HG03439 (cell line): Measurements from ENCODE around the gene TSEN54.

Source experiments
- ATAC-seq: cut with Tn5 transposase; IDR thresholded peaks from one replicate; pipeline ENCODE4 v1.9.1; 2021; ENCODE audit warnings: mild to moderate bottlenecking, moderate library complexity; ENCODE audit not compliant: unreplicated experiment

Gene TSEN54

GRCh38 chr17:75488693-75489510 lies 27.4 kb upstream of the TSEN54 start:
- no peak for ATAC-seq

- no peak for ATAC-seq
Measured at GRCh38 chr17:75489511-75489955, 26.8 kb upstream of the TSEN54 start.

DNA sequence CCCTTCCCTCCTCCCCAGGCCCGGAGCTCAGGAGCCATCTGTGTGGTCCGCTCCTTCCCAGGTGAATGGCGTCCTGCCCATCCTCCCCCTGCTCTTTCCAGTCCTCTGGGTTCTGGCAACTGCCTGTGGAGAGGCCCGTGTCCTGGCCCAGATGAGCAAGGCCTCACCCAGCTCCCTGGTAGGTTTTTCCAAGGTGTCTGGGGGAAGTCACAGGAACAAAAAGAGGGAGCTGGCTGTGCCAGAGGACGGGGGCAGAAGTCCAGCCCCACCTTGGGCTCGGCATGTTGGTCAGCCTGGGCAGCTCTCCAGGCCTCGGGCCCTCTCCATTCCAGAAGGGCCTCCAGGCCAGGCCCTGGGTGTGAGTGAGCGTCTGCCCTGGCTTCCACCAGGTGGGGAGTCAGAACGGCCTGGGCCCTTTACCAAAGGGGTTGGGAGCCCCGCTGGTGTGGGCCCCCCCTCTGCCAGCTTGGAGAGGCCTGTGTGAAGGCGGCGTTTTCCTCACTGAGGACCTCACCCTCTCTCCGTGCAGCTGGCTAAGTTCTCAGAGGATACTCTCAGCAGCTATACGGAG lies 26.1 kb upstream of the TSEN54 start:
- ATAC-seq = no peak

GRCh38 chr17:75490953-75491649 lies 25.2 kb upstream of the TSEN54 start:
- no peak for ATAC-seq

GRCh38 chr17:75491680-75492079 lies 24.6 kb upstream of the TSEN54 start:
- ATAC-seq = no peak

DNA sequence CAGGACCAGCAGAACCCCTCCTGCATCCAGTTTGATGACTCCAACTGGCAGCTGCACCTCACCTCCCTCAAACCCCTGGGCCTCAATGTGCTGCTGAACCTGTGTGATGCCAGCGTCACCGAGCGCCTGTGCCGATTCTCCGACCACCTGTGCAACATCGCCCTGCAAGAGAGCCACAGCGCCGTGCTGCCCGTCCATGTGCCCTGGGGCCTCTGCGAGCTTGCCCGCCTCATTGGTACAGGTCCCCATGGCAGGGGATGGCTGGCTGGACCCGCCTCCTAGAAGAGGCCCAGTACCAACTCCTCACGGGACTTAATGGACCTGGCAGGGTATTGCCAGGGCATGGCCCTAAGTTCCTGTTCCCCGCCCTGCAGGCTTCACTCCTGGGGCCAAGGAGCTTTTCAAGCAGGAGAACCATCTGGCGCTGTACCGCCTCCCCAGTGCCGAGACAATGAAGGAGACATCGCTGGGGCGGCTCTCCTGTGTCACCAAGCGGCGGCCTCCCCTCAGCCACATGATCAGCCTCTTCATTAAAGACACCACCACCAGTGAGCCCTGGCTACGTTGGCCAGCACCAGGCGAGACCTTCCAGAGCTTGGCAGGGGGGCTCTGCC lies 23.7 kb upstream of the TSEN54 start:
- no peak for ATAC-seq

DNA sequence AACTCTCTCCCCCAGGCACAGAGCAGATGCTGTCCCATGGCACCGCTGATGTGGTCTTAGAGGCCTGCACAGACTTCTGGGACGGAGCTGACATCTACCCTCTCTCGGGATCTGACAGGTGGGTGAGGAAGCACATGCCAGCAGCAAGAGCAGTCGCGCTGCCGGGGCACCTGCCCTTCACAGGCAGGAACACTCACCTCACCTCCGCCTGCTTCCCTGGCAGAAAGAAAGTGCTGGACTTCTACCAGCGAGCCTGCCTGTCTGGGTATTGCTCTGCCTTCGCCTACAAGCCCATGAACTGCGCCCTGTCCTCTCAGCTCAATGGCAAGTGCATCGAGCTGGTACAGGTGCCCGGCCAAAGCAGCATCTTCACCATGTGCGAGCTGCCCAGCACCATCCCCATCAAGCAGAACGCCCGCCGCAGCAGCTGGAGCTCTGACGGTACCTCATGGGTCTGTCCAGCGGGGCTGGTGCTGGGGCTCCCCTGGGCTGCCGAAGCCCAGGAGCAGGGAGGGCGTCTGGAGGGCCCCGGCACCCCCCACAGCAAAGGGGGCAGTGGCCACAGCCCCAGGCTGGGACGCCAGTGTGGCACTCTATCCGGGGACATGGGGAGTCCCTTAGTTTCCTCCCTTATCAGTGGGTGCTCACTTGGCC lies 22.7 kb upstream of the TSEN54 start:
- ATAC-seq = no peak

GRCh38 chr17:75494326-75494877 lies 21.9 kb upstream of the TSEN54 start:
- no peak for ATAC-seq

GRCh38 chr17:75496005-75496404 lies 20.3 kb upstream of the TSEN54 start:
- ATAC-seq = no peak

DNA sequence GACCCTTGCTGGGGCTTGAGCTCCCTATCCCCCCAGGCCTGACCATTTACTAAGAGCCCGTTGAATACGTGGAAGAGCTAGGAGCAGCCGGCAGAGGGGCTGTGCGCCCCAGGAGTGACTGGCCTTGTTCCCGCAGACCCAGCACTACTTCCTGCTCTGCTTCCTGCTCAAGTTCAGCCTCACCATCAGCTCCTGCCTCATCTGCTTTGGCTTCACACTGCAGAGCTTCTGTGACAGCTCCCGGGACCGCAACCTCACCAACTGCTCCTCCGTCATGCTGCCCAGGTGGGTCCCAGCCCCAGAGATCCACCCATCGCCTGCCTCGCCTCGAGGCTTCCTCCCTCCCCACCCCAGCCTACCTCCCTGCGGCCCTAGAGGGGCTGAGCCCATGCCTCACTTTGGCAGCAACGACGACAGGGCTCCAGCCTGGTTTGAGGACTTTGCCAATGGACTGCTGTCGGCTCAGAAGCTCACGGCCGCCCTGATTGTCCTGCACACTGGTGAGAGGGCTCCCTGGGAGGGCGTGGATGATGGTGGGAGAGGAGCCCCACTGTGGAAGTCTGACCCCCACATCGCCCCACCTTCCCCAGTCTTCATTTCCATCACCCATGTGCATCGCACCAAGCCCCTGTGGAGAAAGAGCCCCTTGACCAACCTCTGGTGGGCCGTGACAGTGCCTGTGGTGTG lies 18.1 kb upstream of the TSEN54 start:
- ATAC-seq = no peak

- no peak for ATAC-seq
Measured at GRCh38 chr17:75498726-75499213, 17.6 kb upstream of the TSEN54 start.

GRCh38 chr17:75499313-75500022 lies 16.9 kb upstream of the TSEN54 start:
- no peak for ATAC-seq

GRCh38 chr17:75500419-75501216 lies 15.7 kb upstream of the TSEN54 start:
- ATAC-seq = no peak

DNA sequence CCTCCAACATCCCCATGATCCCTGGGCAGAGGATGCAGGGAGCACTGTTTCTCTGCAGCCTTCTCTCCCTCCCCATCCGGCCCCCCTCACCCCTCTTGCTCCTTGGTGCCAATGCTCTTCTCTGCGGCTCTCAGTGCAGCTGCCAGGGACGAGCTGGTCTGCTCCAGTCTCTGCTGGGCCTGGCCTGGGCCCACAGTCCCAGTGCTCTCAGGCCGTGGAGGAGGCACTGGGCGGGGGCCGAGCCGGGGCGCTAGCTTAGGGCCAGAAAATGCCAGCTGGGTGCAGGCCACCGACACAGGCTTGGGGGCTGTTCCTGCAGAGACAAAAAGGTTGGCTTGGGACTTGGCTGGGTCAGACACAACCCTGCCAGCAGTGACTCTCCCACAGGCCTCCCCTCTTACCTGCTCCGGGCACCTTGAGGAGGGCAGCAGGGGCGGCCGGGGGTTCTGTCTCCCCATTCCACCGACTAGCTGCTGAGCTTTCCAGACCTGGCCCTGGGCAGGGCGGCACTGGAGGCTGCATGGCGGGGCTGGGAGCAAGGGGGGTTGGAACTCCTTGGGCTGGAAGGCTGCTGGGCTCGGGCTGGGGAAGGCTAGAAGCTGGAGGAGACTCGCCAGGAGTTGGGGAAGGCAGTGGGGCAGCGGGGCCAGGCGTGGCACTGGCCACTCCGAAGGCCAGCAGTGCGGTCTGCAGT lies 14.8 kb upstream of the TSEN54 start:
- ATAC-seq = no peak

GRCh38 chr17:75502072-75502720 lies 14.1 kb upstream of the TSEN54 start:
- no peak for ATAC-seq

GRCh38 chr17:75502721-75503329 lies 13.5 kb upstream of the TSEN54 start:
- no peak for ATAC-seq

DNA sequence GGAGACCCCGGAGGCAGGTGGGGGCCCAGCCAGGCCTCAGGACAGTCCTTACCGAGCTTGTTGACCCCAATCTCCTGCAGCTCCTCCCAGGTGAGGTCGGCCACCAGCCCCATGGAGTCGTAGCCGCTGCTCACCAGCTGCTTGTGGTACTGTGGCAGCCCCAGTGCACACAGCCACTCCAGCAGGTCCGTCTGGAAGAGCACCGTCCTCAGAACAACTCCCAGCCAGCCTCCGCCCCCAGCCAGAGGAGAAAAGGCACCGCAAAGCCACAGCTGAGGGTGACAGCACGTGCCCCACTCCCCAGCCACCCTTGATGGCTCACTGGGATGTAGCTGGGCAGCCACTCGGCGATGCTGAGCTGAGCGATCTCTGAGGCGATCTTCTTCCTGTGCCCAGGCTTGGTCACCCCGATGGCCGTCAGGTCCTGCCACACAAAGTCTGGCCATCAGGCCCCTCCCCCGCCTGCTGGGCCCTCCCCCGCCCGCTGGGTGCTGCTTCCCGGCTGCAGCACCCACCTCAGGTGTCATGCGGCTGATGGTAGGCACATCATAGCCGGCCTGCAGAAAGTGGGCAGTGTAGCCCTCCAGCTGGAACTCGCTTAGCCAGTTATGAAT lies 12.9 kb upstream of the TSEN54 start:
- ATAC-seq = no peak
